WTC11 (cell line): ENCODE results near the gene CEP350. TPM values are rescaled to one million over a fixed set of nuclear protein-coding genes. Genes with fewer than 3 reads are reported as not detected.

Experiments used
- ATAC-seq: fragments of 200-7000 bp; cut with Tn5 transposase; 2 replicates; pipeline ENCODE4 v1.10.0; 2021; ENCODE audit warnings: mild to moderate bottlenecking, moderate library complexity
- CTCF ChIA-PET: fragments of 300-600 bp; sonication (Branson Sonifier 250); formaldehyde crosslinking; loops from one replicate; lab custom pipeline; 2021; ENCODE audit warnings: antibody characterized with exemption; lab: Charles Lee
- POLR2A ChIA-PET: fragments of 350-600 bp; sonication (Branson Sonifier 250); formaldehyde crosslinking; loops from one replicate; lab custom pipeline; 2021; ENCODE audit warnings: antibody characterized with exemption; lab: Charles Lee
- DNase-seq: peaks from one replicate; pipeline ENCODE4 v3.0.0; 2021; ENCODE audit warnings: low spot score
- H3K27ac Mint-ChIP-seq: 2 replicates; pipeline ENCODE4 v1.8.0; 2021; ENCODE audit warnings: mixed read lengths
- H3K27me3 Mint-ChIP-seq: 2 replicates; pipeline ENCODE4 v1.8.0; 2021; ENCODE audit warnings: low read depth, mild to moderate bottlenecking, moderate library complexity, mixed read lengths
- H3K36me3 Mint-ChIP-seq: 2 replicates; pipeline ENCODE4 v1.8.0; 2021; ENCODE audit warnings: mixed read lengths
- H3K4me1 Mint-ChIP-seq: 2 replicates; pipeline ENCODE4 v1.8.0; 2022; ENCODE audit warnings: mixed read lengths
- H3K4me3 Mint-ChIP-seq: 2 replicates; pipeline ENCODE4 v1.8.0; 2021; ENCODE audit warnings: mild to moderate bottlenecking, moderate library complexity, mixed read lengths
- H3K9me3 Mint-ChIP-seq: 2 replicates; pipeline ENCODE4 v1.8.0; 2021; ENCODE audit warnings: mixed read lengths
- ATF1 ChIP-seq: sonication (generic); formaldehyde crosslinking; IDR thresholded peaks from 2 replicates; pipeline ENCODE4 v1.8.1; 2023; ENCODE audit warnings: mild to moderate bottlenecking, moderate library complexity, missing genetic modification reagents
- CBFB ChIP-seq: sonication (generic); formaldehyde crosslinking; IDR thresholded peaks from 2 replicates; pipeline ENCODE4 v1.8.1; 2022; ENCODE audit warnings: mild to moderate bottlenecking, low read depth, missing genetic modification reagents
- CREB1 ChIP-seq: sonication (generic); formaldehyde crosslinking; IDR thresholded peaks from 2 replicates; pipeline ENCODE4 v1.8.0; 2023; ENCODE audit warnings: mild to moderate bottlenecking, missing genetic modification reagents
- ESRRA ChIP-seq: sonication (generic); formaldehyde crosslinking; IDR thresholded peaks from 2 replicates; pipeline ENCODE4 v1.8.1; 2022; ENCODE audit warnings: mild to moderate bottlenecking, missing genetic modification reagents, borderline replicate concordance
- GTF2I ChIP-seq: fragments of 250-450 bp; sonication (Bioruptor Pico); conservative IDR thresholded peaks from 2 replicates; pipeline ENCODE4 v1.4.0; 2021; ENCODE audit warnings: mild to moderate bottlenecking
- IRF2 ChIP-seq: sonication (generic); formaldehyde crosslinking; IDR thresholded peaks from 2 replicates; pipeline ENCODE4 v1.8.0; 2022; ENCODE audit warnings: low read depth, missing genetic modification reagents, borderline replicate concordance
- NR2C2 ChIP-seq: sonication (generic); formaldehyde crosslinking; IDR thresholded peaks from 2 replicates; pipeline ENCODE4 v1.8.0; 2022; ENCODE audit warnings: mild to moderate bottlenecking, missing genetic modification reagents
- NR3C1 ChIP-seq: sonication (generic); formaldehyde crosslinking; conservative IDR thresholded peaks from 2 replicates; pipeline ENCODE4 v1.8.1; 2023; ENCODE audit warnings: low read depth, mild to moderate bottlenecking, missing genetic modification reagents
- PRRX2 ChIP-seq: fragments of 250-450 bp; sonication (Bioruptor Pico); IDR thresholded peaks from 2 replicates; pipeline ENCODE4 v1.8.0; 2021; ENCODE audit warnings: mild to moderate bottlenecking
- RELA ChIP-seq: sonication (generic); formaldehyde crosslinking; IDR thresholded peaks from 2 replicates; pipeline ENCODE4 v1.8.1; 2022; ENCODE audit warnings: missing genetic modification reagents, mild to moderate bottlenecking, borderline replicate concordance
- RORB ChIP-seq: fragments of 250-450 bp; sonication (Bioruptor Pico); IDR thresholded peaks from 2 replicates; pipeline ENCODE4 v1.9.0; 2021; ENCODE audit warnings: mild to moderate bottlenecking
- SMAD4 ChIP-seq: sonication (generic); formaldehyde crosslinking; IDR thresholded peaks from 2 replicates; pipeline ENCODE4 v1.8.0; 2022; ENCODE audit warnings: mild to moderate bottlenecking, missing genetic modification reagents
- TEAD4 ChIP-seq: sonication (generic); formaldehyde crosslinking; IDR thresholded peaks from 2 replicates; pipeline ENCODE4 v1.8.0; 2022; ENCODE audit warnings: mild to moderate bottlenecking, missing genetic modification reagents
- ZNF232 ChIP-seq: sonication (generic); formaldehyde crosslinking; IDR thresholded peaks from 2 replicates; pipeline ENCODE4 v1.8.0; 2022; ENCODE audit warnings: mild to moderate bottlenecking, missing genetic modification reagents
- ZNF423 ChIP-seq: fragments of 250-450 bp; sonication (Bioruptor Pico); IDR thresholded peaks from 2 replicates; pipeline ENCODE4 v2.1.2; 2022; ENCODE audit warnings: mild to moderate bottlenecking, moderate library complexity
- ZNF671 ChIP-seq: fragments of 250-450 bp; sonication (Bioruptor Pico); IDR thresholded peaks from 2 replicates; pipeline ENCODE4 v1.8.0; 2021; ENCODE audit warnings: mild to moderate bottlenecking
- total RNA-seq: library from RNA; stranded (reverse); gene quantifications from 3 replicates; pipeline ENCODE4 v1.2.3, GENCODE V29; 2021
- TF ChIP-seq, protein P1 (sequence below): sonication (generic); formaldehyde crosslinking; IDR thresholded peaks from 2 replicates; pipeline ENCODE4 v1.8.0; 2022; ENCODE audit warnings: mild to moderate bottlenecking, missing genetic modification reagents
- TF ChIP-seq, protein P2 (sequence below): sonication (generic); formaldehyde crosslinking; IDR thresholded peaks from 2 replicates; pipeline ENCODE4 v1.8.0; 2023; ENCODE audit warnings: missing genetic modification reagents, mild to moderate bottlenecking, borderline replicate concordance

Gene CEP350
- total RNA-seq, 1 experiment from 2014 or later: 34.2 TPM

DNA sequence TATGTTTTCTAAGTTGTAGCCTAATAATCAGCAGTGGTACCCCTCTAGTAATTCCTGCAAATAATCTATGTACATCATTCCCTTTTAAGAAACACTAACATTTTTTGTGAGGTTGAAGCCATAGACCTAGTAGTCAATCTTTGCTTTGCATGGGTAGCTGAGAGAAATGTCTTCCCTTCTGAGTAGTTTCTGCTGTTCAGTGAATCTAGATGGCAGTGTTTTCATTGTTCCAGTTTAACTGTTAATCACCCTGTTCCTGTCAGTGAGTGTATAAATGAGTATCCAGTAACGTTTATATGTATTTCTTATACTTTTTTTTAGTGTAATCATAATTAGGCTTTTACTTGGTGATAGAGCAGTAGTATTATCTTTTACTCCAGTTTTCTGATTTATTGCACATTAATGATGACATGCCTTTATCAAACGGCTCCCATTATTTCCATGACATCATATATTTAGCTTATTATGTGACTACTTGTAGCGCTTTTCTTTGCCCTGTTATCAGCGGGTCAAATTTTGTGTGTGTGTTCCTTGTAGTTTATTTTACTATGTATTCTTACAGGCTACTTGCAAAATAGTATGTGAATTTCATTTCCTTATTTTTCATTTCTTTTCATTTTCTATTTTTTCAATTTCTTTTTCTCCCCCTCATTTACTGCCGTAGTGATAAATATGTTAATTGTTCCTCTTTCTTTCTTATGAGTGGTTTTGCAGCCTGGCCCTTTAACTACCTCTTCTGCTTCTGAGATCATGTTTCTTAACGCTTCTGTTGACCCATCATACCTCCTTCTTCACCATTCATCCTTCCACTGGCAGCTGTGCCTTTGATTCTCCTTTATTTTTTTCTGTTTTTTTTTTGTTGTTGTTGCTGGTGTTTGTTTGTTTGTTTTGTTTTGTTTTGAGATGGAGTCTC is 18.8 kb downstream of the CEP350 start:
- peaks cover 20% of the 10 kb centered on the region for H3K4me1 Mint-ChIP-seq
- H3K27me3 Mint-ChIP-seq: no peaks in the 10 kb centered on the region
- TF ChIP-seq SMAD4 (no peak), PRRX2 (CRISPR knock-in tag) (no peak), CBFB (CRISPR knock-in tag) (no peak), ATF1 (CRISPR knock-in tag) (no peak), NR3C1 (CRISPR knock-in tag) (no peak), ZNF671 (CRISPR knock-in tag) (no peak), ZNF423 (CRISPR knock-in tag) (no peak), GTF2I (CRISPR knock-in tag) (no peak), CREB1 (no peak), IRF2 (no peak), ESRRA (CRISPR knock-in tag) (no peak), ZNF232 (no peak), RORB (CRISPR knock-in tag) (no peak), TEAD4 (CRISPR knock-in tag) (no peak), NR2C2 (CRISPR knock-in tag) (no peak)
- TF ChIP-seq, protein P1, sequence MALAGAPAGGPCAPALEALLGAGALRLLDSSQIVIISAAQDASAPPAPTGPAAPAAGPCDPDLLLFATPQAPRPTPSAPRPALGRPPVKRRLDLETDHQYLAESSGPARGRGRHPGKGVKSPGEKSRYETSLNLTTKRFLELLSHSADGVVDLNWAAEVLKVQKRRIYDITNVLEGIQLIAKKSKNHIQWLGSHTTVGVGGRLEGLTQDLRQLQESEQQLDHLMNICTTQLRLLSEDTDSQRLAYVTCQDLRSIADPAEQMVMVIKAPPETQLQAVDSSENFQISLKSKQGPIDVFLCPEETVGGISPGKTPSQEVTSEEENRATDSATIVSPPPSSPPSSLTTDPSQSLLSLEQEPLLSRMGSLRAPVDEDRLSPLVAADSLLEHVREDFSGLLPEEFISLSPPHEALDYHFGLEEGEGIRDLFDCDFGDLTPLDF (CRISPR knock-in tag): no peak
- TF ChIP-seq, protein P2, sequence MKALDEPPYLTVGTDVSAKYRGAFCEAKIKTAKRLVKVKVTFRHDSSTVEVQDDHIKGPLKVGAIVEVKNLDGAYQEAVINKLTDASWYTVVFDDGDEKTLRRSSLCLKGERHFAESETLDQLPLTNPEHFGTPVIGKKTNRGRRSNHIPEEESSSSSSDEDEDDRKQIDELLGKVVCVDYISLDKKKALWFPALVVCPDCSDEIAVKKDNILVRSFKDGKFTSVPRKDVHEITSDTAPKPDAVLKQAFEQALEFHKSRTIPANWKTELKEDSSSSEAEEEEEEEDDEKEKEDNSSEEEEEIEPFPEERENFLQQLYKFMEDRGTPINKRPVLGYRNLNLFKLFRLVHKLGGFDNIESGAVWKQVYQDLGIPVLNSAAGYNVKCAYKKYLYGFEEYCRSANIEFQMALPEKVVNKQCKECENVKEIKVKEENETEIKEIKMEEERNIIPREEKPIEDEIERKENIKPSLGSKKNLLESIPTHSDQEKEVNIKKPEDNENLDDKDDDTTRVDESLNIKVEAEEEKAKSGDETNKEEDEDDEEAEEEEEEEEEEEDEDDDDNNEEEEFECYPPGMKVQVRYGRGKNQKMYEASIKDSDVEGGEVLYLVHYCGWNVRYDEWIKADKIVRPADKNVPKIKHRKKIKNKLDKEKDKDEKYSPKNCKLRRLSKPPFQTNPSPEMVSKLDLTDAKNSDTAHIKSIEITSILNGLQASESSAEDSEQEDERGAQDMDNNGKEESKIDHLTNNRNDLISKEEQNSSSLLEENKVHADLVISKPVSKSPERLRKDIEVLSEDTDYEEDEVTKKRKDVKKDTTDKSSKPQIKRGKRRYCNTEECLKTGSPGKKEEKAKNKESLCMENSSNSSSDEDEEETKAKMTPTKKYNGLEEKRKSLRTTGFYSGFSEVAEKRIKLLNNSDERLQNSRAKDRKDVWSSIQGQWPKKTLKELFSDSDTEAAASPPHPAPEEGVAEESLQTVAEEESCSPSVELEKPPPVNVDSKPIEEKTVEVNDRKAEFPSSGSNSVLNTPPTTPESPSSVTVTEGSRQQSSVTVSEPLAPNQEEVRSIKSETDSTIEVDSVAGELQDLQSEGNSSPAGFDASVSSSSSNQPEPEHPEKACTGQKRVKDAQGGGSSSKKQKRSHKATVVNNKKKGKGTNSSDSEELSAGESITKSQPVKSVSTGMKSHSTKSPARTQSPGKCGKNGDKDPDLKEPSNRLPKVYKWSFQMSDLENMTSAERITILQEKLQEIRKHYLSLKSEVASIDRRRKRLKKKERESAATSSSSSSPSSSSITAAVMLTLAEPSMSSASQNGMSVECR (CRISPR knock-in tag): no peak
- ChIA-PET POLR2A (no interaction called here), CTCF (interaction anchor here (1.9 kb wide), 1 partner anchor 158 kb away, joined by 6 read pairs; no protein-coding TSS in a partner anchor)
- ATAC-seq: no peak
- DNase-seq: no peak
- no peaks in the 10 kb centered on the region for H3K36me3 Mint-ChIP-seq
- no peaks in the 10 kb centered on the region for H3K9me3 Mint-ChIP-seq
- no peak overlapping the region for H3K27ac Mint-ChIP-seq
- no peak overlapping the region for H3K4me3 Mint-ChIP-seq

DNA sequence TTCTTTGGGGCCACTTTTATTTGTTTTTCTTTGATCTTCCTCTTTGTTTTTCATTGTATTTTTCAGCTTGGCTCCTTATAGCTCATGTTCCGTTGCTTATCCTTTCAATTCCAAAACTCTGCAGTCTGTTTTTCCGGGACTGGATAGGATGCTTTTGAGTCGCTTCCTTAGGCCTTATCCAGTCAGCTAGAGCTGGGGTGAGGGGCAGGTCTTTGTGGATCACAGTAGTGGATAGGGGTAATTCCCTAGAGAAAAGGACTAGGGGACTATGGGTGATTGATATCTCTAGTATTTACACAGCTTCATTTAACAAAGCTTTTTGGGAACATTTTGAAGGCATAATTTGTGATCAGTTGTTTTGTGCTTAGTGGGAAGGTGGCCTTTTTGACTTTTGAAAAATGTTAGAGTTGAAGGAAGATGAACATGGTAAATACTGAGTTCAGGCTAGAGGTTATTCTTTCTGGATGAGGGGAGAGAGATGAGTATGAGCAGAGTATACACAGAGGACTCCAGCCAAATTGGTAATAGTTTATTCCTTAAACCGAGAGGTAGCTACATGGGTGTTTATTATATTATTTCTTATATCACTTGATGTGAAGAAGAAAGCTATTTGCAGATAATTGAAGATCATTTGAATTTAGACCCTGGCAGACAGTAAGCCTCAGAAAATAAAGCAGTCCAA is 22.5 kb downstream of the CEP350 start:
- ChIA-PET POLR2A (no interaction called here), CTCF (interaction anchor here (1.1 to 1.2 kb wide), 3 partner anchors 109 to 192 kb away, joined by 3 to 4 read pairs (median 4); no protein-coding TSS in a partner anchor)
- H3K27me3 Mint-ChIP-seq: no peaks in the 10 kb centered on the region
- H3K36me3 Mint-ChIP-seq: no peaks in the 10 kb centered on the region
- ATAC-seq (peak; percentile 77), DNase-seq (no peak)
- H3K9me3 Mint-ChIP-seq: no peaks in the 10 kb centered on the region; the same call in 1 of the 2 replicates
- peaks cover 20% of the 10 kb centered on the region for H3K4me1 Mint-ChIP-seq
- H3K4me3 Mint-ChIP-seq: no peak overlapping the region
- H3K27ac Mint-ChIP-seq: peak overlapping the region; percentile 11
- no peak for TF ChIP-seq RELA (CRISPR knock-in tag)
